Mucosa of rectum (tissue), 2 donors: ENCODE results near the gene CEACAM19.

Experiments used
- H3K27ac ChIP-seq, 2 donors: one replicate each; pipeline ENCODE4 v1.7.0; 2013; ENCODE audit warnings: inconsistent platforms in 2 of 2, low read depth in 2 of 2, low read length in 2 of 2
- H3K27me3 ChIP-seq, 2 donors: one replicate each; pipeline ENCODE4 v1.7.0; 2013; ENCODE audit warnings: low read length in 2 of 2; ENCODE audit not compliant: control insufficient read depth in 2 of 2, insufficient read depth in 2 of 2
- H3K36me3 ChIP-seq, 2 donors: one replicate each; pipeline ENCODE4 v1.7.0; 2013; ENCODE audit warnings: low read length in 2 of 2; ENCODE audit not compliant: control insufficient read depth in 2 of 2, insufficient read depth in 2 of 2
- H3K4me1 ChIP-seq, 2 donors: one replicate each; pipeline ENCODE4 v1.7.0; 2013; ENCODE audit warnings: low read length in 2 of 2, mild to moderate bottlenecking in 1 of 2; ENCODE audit not compliant: control insufficient read depth in 2 of 2, insufficient read depth in 2 of 2
- H3K4me3 ChIP-seq, 2 donors: one replicate each; pipeline ENCODE4 v1.7.0; 2013; ENCODE audit warnings: low read length in 2 of 2
- H3K9ac ChIP-seq, 2 donors: one replicate each; pipeline ENCODE4 v1.7.0; 2013; ENCODE audit warnings: low read length in 2 of 2, low read depth in 1 of 2, mild to moderate bottlenecking in 1 of 2
- H3K9me3 ChIP-seq, 2 donors: one replicate each; pipeline ENCODE4 v1.7.0; 2013; ENCODE audit warnings: low read length in 2 of 2; ENCODE audit not compliant: control insufficient read depth in 2 of 2
- donor health status: healthy.
- donor health status: Normal muscosa, but diverticular disease.

CEACAM19 gene

GRCh38 chr19:44697670-44698034 is 26.4 kb downstream of the CEACAM19 start:
- Histone ChIP-seq H3K9me3 (no peaks in the 10 kb centered on the region), H3K4me1 (peaks cover 25 to 62% of the 10 kb centered on the region in 2 donors), H3K36me3 (no peaks in the 10 kb centered on the region), H3K27ac (peak overlapping the region; percentile 48 to 65), H3K9ac (peak overlapping the region in 1 of 2 donors; percentile 47), H3K27me3 (peaks cover 0 to under 1% of the 10 kb centered on the region in 2 donors), H3K4me3 (no peak overlapping the region)

GRCh38 chr19:44698492-44699201 is 27.4 kb downstream of the CEACAM19 start, which contains the start of gene CEACAM16:
CEACAM16 (plus strand) TSS chr19:44699151; CDS start chr19:44701457, 2,306 bp downstream.
- no peak within 1 kb of the TSS for H3K4me3 ChIP-seq
- peak within 1 kb of the TSS; percentile 32 to 47 for H3K9ac ChIP-seq
- H3K4me1 ChIP-seq = peaks cover 20 to 56% of the 10 kb centered on the region in 2 donors
- H3K27me3 ChIP-seq = peaks cover 0 to 3% of the 10 kb centered on the region in 2 donors
- H3K36me3 ChIP-seq = no peaks in the 10 kb centered on the region
- no peaks in the 10 kb centered on the region for H3K9me3 ChIP-seq
- H3K27ac ChIP-seq = peak within 1 kb of the TSS; percentile 48 to 65

- Histone ChIP-seq H3K9ac (peak overlapping the region in 1 of 2 donors; percentile 43), H3K36me3 (no peaks in the 10 kb centered on the region), H3K27ac (peak overlapping the region in 1 of 2 donors; percentile 37), H3K4me1 (peaks cover 13 to 40% of the 10 kb centered on the region in 2 donors), H3K27me3 (peaks cover 0 to 3% of the 10 kb centered on the region in 2 donors), H3K9me3 (no peaks in the 10 kb centered on the region), H3K4me3 (no peak overlapping the region)
Measured at GRCh38 chr19:44700547-44700946, 29.3 kb downstream of the CEACAM19 start.

GRCh38 chr19:44701228-44701627 is 29.9 kb downstream of the CEACAM19 start:
- Histone ChIP-seq H3K4me3 (no peak overlapping the region), H3K9me3 (no peaks in the 10 kb centered on the region), H3K27ac (peak overlapping the region in 1 of 2 donors; percentile 37), H3K27me3 (peaks cover 0 to 3% of the 10 kb centered on the region in 2 donors), H3K4me1 (peaks cover 13 to 34% of the 10 kb centered on the region in 2 donors), H3K9ac (peak overlapping the region in 1 of 2 donors; percentile 43), H3K36me3 (no peaks in the 10 kb centered on the region)

GRCh38 chr19:44702551-44703176 is 31.4 kb downstream of the CEACAM19 start:
- Histone ChIP-seq H3K9me3 (no peaks in the 10 kb centered on the region), H3K27ac (no peak overlapping the region), H3K36me3 (no peaks in the 10 kb centered on the region), H3K9ac (no peak overlapping the region), H3K4me3 (no peak overlapping the region), H3K27me3 (peaks cover 0 to 3% of the 10 kb centered on the region in 2 donors), H3K4me1 (peaks cover 11 to 23% of the 10 kb centered on the region in 2 donors)

GRCh38 chr19:44703336-44704078 is 32.2 kb downstream of the CEACAM19 start:
- Histone ChIP-seq H3K27me3 (peaks cover 0 to 3% of the 10 kb centered on the region in 2 donors), H3K4me1 (peaks cover 4 to 14% of the 10 kb centered on the region in 2 donors), H3K9ac (no peak overlapping the region)

GRCh38 chr19:44704982-44705381 is 33.7 kb downstream of the CEACAM19 start:
- Histone ChIP-seq H3K27me3 (peaks cover 0 to 3% of the 10 kb centered on the region in 2 donors), H3K4me1 (peaks cover 0 to 6% of the 10 kb centered on the region in 2 donors), H3K27ac (no peak overlapping the region), H3K36me3 (peaks cover 0 to 2% of the 10 kb centered on the region in 2 donors), H3K4me3 (no peak overlapping the region), H3K9me3 (no peaks in the 10 kb centered on the region), H3K9ac (no peak overlapping the region)

More at GRCh38 chr19:44703336-44704078, 32.2 kb downstream of the CEACAM19 start:
- Histone ChIP-seq H3K36me3 (no peaks in the 10 kb centered on the region), H3K9me3 (no peaks in the 10 kb centered on the region), H3K27ac (no peak overlapping the region), H3K4me3 (no peak overlapping the region)

- H3K9ac ChIP-seq = no peak overlapping the region
- H3K27me3 ChIP-seq = peaks cover 0 to 3% of the 10 kb centered on the region in 2 donors
- H3K4me3 ChIP-seq = no peak overlapping the region
- no peak overlapping the region for H3K27ac ChIP-seq
- no peaks in the 10 kb centered on the region for H3K9me3 ChIP-seq
- H3K36me3 ChIP-seq = peaks cover 0 to 2% of the 10 kb centered on the region in 2 donors
- peaks cover 0 to 6% of the 10 kb centered on the region in 2 donors for H3K4me1 ChIP-seq
Measured at GRCh38 chr19:44705502-44706010, 34.3 kb downstream of the CEACAM19 start.

- no peaks in the 10 kb centered on the region for H3K9me3 ChIP-seq
- no peak overlapping the region for H3K9ac ChIP-seq
- H3K4me1 ChIP-seq = no peaks in the 10 kb centered on the region
- no peak overlapping the region for H3K27ac ChIP-seq
- H3K4me3 ChIP-seq = no peak overlapping the region
- peaks cover 0 to 3% of the 10 kb centered on the region in 2 donors for H3K27me3 ChIP-seq
- H3K36me3 ChIP-seq = peaks cover 0 to 2% of the 10 kb centered on the region in 2 donors
Measured at GRCh38 chr19:44706506-44707236, 35.4 kb downstream of the CEACAM19 start.
